ENCODE data around the gene STAG2. TPM values are rescaled to one million over a fixed set of nuclear protein-coding genes. Genes with fewer than 3 reads are reported as not detected.

The STAG2 gene
- total RNA-seq (92.7 and 96.4 TPM in 2 replicates), polyA plus RNA-seq (43.7 and 56.6 TPM in 2 replicates), polyA minus RNA-seq (ENCODE audit: low replicate concordance) (4.8 and 9.0 TPM in 2 replicates)
- polyA plus RNA-seq (2012) = 31.3 and 41.8 TPM in 2 replicates

- Histone ChIP-seq H3K4me3 (replicated peaks in 1 of 4; ENCODE audit: control extremely low read depth in 1 of 4, insufficient read depth in 1 of 4, low read depth in 3 of 4, low read length in 4 of 4) (peak within 1 kb of the TSS; percentile 74 to 94 (median 80)), H3K27me3 (ENCODE audit: control insufficient read depth, insufficient read depth, low read length) (no peaks in the 10 kb centered on the region), H3K9ac (ENCODE audit: insufficient read depth, low read length) (peak within 1 kb of the TSS; percentile 81), H3K27ac (ENCODE audit: insufficient read depth, low read length) (peak within 1 kb of the TSS; percentile 95), H3K4me1 (ENCODE audit: control insufficient read depth, extremely low read depth, insufficient read depth, low read length) (no peaks in the 10 kb centered on the region), H3K36me3 (ENCODE audit: control insufficient read depth, insufficient read depth, low read length) (no peaks in the 10 kb centered on the region), H2AFZ (ENCODE audit: low read length) (no peak within 1 kb of the TSS), H3K9me3 (ENCODE audit: control insufficient read depth, insufficient read depth, low read depth, low read length) (no peaks in the 10 kb centered on the region), H3K4me2 (ENCODE audit: extremely low read depth, insufficient read depth, low read length) (peak within 1 kb of the TSS; percentile 44), H4K20me1 (ENCODE audit: control insufficient read depth, extremely low read depth, insufficient read depth, low read length) (no peaks in the 10 kb centered on the region), H3K79me2 (ENCODE audit: control insufficient read depth, insufficient read depth, low read length) (peaks cover 40% of the 10 kb centered on the region)
- TF ChIP-seq EZH2 (IDR thresholded peaks at IDR 0.05; ENCODE audit: low read length, missing control alignments) = no peak
- no peak for TF ChIP-seq CTCF (conservative IDR thresholded peaks at IDR 0.05 in 1 of 2, IDR thresholded peaks at IDR 0.05 in 1 of 2; ENCODE audit: low read depth in 1 of 2, low read length in 2 of 2)
- peak; percentile 81 to 93 for DNase-seq (ENCODE audit: low read depth in 2 of 2)
These were observed at the start of gene STAG2 for GRCh38 chrX:123961268-123962005. Gene STAG2 (plus strand): TSS chrX:123961706. CDS start chrX:124022628, 60,922 bp downstream.

GRCh38 chrX:123917069-123917468 lies 44.4 kb upstream of the STAG2 start:
- DNase-seq (ENCODE audit: low read depth in 2 of 2) = no peak
- no peaks in the 10 kb centered on the region for H3K9me3 ChIP-seq (ENCODE audit: control insufficient read depth, insufficient read depth, low read depth, low read length)
- H2AFZ ChIP-seq (ENCODE audit: low read length) = no peak overlapping the region
- no peak overlapping the region for H3K27ac ChIP-seq (ENCODE audit: insufficient read depth, low read length)
- no peak for TF ChIP-seq EZH2 (IDR thresholded peaks at IDR 0.05; ENCODE audit: low read length, missing control alignments)
- TF ChIP-seq CTCF (conservative IDR thresholded peaks at IDR 0.05 in 1 of 2, IDR thresholded peaks at IDR 0.05 in 1 of 2; ENCODE audit: low read depth in 1 of 2, low read length in 2 of 2) = no peak
- H3K4me2 ChIP-seq (ENCODE audit: extremely low read depth, insufficient read depth, low read length) = no peak overlapping the region
- H4K20me1 ChIP-seq (ENCODE audit: control insufficient read depth, extremely low read depth, insufficient read depth, low read length) = no peaks in the 10 kb centered on the region
- H3K36me3 ChIP-seq (ENCODE audit: control insufficient read depth, insufficient read depth, low read length) = no peaks in the 10 kb centered on the region
- H3K4me1 ChIP-seq (ENCODE audit: control insufficient read depth, extremely low read depth, insufficient read depth, low read length) = no peaks in the 10 kb centered on the region
- no peak overlapping the region for H3K4me3 ChIP-seq (replicated peaks in 1 of 4; ENCODE audit: control extremely low read depth in 1 of 4, insufficient read depth in 1 of 4, low read depth in 3 of 4, low read length in 4 of 4)
- H3K79me2 ChIP-seq (ENCODE audit: control insufficient read depth, insufficient read depth, low read length) = no peaks in the 10 kb centered on the region
- no peak overlapping the region for H3K9ac ChIP-seq (ENCODE audit: insufficient read depth, low read length)
- no peaks in the 10 kb centered on the region for H3K27me3 ChIP-seq (ENCODE audit: control insufficient read depth, insufficient read depth, low read length)

- no peak overlapping the region for H3K27ac ChIP-seq (ENCODE audit: insufficient read depth, low read length)
- no peaks in the 10 kb centered on the region for H3K9me3 ChIP-seq (ENCODE audit: control insufficient read depth, insufficient read depth, low read depth, low read length)
- H4K20me1 ChIP-seq (ENCODE audit: control insufficient read depth, extremely low read depth, insufficient read depth, low read length) = no peaks in the 10 kb centered on the region
- H2AFZ ChIP-seq (ENCODE audit: low read length) = no peak overlapping the region
- no peak overlapping the region for H3K9ac ChIP-seq (ENCODE audit: insufficient read depth, low read length)
- no peak for DNase-seq (ENCODE audit: low read depth in 2 of 2)
- H3K4me3 ChIP-seq (replicated peaks in 1 of 4; ENCODE audit: control extremely low read depth in 1 of 4, insufficient read depth in 1 of 4, low read depth in 3 of 4, low read length in 4 of 4) = no peak overlapping the region
- TF ChIP-seq CTCF (conservative IDR thresholded peaks at IDR 0.05 in 1 of 2, IDR thresholded peaks at IDR 0.05 in 1 of 2; ENCODE audit: low read depth in 1 of 2, low read length in 2 of 2) (no peak), EZH2 (IDR thresholded peaks at IDR 0.05; ENCODE audit: low read length, missing control alignments) (no peak)
- H3K36me3 ChIP-seq (ENCODE audit: control insufficient read depth, insufficient read depth, low read length) = no peaks in the 10 kb centered on the region
- H3K27me3 ChIP-seq (ENCODE audit: control insufficient read depth, insufficient read depth, low read length) = no peaks in the 10 kb centered on the region
- no peak overlapping the region for H3K4me2 ChIP-seq (ENCODE audit: extremely low read depth, insufficient read depth, low read length)
- no peaks in the 10 kb centered on the region for H3K4me1 ChIP-seq (ENCODE audit: control insufficient read depth, extremely low read depth, insufficient read depth, low read length)
- H3K79me2 ChIP-seq (ENCODE audit: control insufficient read depth, insufficient read depth, low read length) = no peaks in the 10 kb centered on the region
These were observed 43.3 kb upstream of the STAG2 start for GRCh38 chrX:123918106-123918721.

All from fibroblast of lung (primary cell).